SU-DHL-6 (cell line): ENCODE data around the gene SLC39A10.

ENCODE experiments used
- H2AFZ ChIP-seq: fragments of 200-600 bp; sonication (generic); 2 replicates; pipeline ENCODE4 v1.6.1; 2014; ENCODE audit warnings: low read depth, mild to moderate bottlenecking, moderate library complexity, mixed read lengths, antibody characterized with exemption, low read length; ENCODE audit not compliant: severe bottlenecking
- H3F3A ChIP-seq: fragments of 200-600 bp; shearing (Covaris generic); 2 replicates; pipeline ENCODE4 v1.6.0; 2016; ENCODE audit warnings: antibody characterized with exemption, mild to moderate bottlenecking; ENCODE audit not compliant: insufficient read depth
- H3K27ac ChIP-seq: fragments of 200-600 bp; sonication (generic); 2 replicates; pipeline ENCODE4 v1.5.1; 2016; ENCODE audit warnings: low read depth, mild to moderate bottlenecking, low read length, moderate library complexity, mixed read lengths
- H3K27me3 ChIP-seq: fragments of 200-600 bp; sonication (generic), shearing (Covaris generic); 2 replicates; pipeline ENCODE4 v1.6.0; 2014; ENCODE audit warnings: mild to moderate bottlenecking, low read length
- H3K36me3 ChIP-seq: fragments of 200-600 bp; sonication (generic); 2 replicates; pipeline ENCODE4 v1.6.1; 2014; ENCODE audit warnings: mild to moderate bottlenecking, low read length, mixed read lengths
- H3K4me2 ChIP-seq: fragments of 300-600, 200-600 bp; shearing (Covaris generic), sonication (generic); 2 replicates; pipeline ENCODE4 v1.6.0; 2014; ENCODE audit warnings: low read length, low read depth, mild to moderate bottlenecking; ENCODE audit not compliant: poor library complexity, severe bottlenecking
- H3K4me3 ChIP-seq: fragments of 200-600 bp; sonication (generic); 2 replicates; pipeline ENCODE4 v1.5.1; 2014; ENCODE audit warnings: antibody characterized with exemption, low read length, mild to moderate bottlenecking, mixed read lengths; ENCODE audit not compliant: insufficient read depth, poor library complexity, severe bottlenecking
- H3K79me2 ChIP-seq: fragments of 200-600 bp; sonication (generic); 2 replicates; pipeline ENCODE4 v1.6.1; 2014; ENCODE audit warnings: mild to moderate bottlenecking, low read length, moderate library complexity; ENCODE audit not compliant: insufficient read depth
- H3K9ac ChIP-seq: fragments of 200-600 bp; sonication (generic); 2 replicates; pipeline ENCODE4 v1.7.0; 2014; ENCODE audit warnings: mild to moderate bottlenecking, low read length
- H3K9me2 ChIP-seq: fragments of 200-600 bp; sonication (generic); replicated peaks from 2 replicates; pipeline ENCODE4 v1.6.1; 2014; ENCODE audit warnings: low read length; ENCODE audit not compliant: insufficient read depth
- H3K9me3 ChIP-seq: fragments of 200-600 bp; sonication (generic); 2 replicates; pipeline ENCODE4 v1.6.1; 2014; ENCODE audit warnings: low read length, mixed read lengths; ENCODE audit not compliant: insufficient read depth
- H4K20me1 ChIP-seq: fragments of 200-600 bp; sonication (generic); 2 replicates; pipeline ENCODE4 v1.6.1; 2014; ENCODE audit warnings: low read depth, mild to moderate bottlenecking, antibody characterized with exemption, low read length, moderate library complexity, mixed read lengths
- CTCF ChIP-seq: fragments of 200-600 bp; sonication (generic); IDR thresholded peaks from one replicate; pipeline ENCODE4 v1.5.1; 2017; ENCODE audit warnings: antibody characterized with exemption, mild to moderate bottlenecking, low read length, moderate library complexity; ENCODE audit not compliant: insufficient read depth, poor library complexity, severe bottlenecking
- EZH2phosphoT487 ChIP-seq: fragments of 200-600 bp; sonication (generic), shearing (Covaris generic); conservative IDR thresholded peaks from 2 replicates; pipeline ENCODE4 v1.6.1; 2018; ENCODE audit warnings: mild to moderate bottlenecking, antibody characterized with exemption, low read length, moderate library complexity, mixed read lengths

The SLC39A10 gene

GRCh38 chr2:195659114-195659513, 2.1 kb downstream of the SLC39A10 start:
- Histone ChIP-seq H3K4me3 (peak overlapping the region; percentile 65), H3F3A (peaks cover 15% of the 10 kb centered on the region; the same call in 1 of the 2 replicates), H3K4me2 (peak overlapping the region; percentile 76), H3K36me3 (no peaks in the 10 kb centered on the region), H4K20me1 (0 out of 2 replicates have a peak, but pooled peaks cover 6% of the 10 kb centered on the region), H3K9me3 (no peaks in the 10 kb centered on the region), H3K9me2 (no peaks in the 10 kb centered on the region), H2AFZ (no peak overlapping the region), H3K27ac (peak overlapping the region; percentile 31; the same call in 1 of the 2 replicates), H3K9ac (peak overlapping the region; percentile 73; the same call in 1 of the 2 replicates), H3K79me2 (no peaks in the 10 kb centered on the region), H3K27me3 (no peaks in the 10 kb centered on the region)
- no peak for TF ChIP-seq CTCF
- TF ChIP-seq EZH2phosphoT487: no peak

- no peaks in the 10 kb centered on the region for H3K9me3 ChIP-seq
- no peak overlapping the region for H2AFZ ChIP-seq
- peak overlapping the region; percentile 31; the same call in 1 of the 2 replicates for H3K27ac ChIP-seq
- peak overlapping the region; percentile 76 for H3K4me2 ChIP-seq
- no peak overlapping the region for H3K9ac ChIP-seq
- H3K9me2 ChIP-seq: no peaks in the 10 kb centered on the region
- no peaks in the 10 kb centered on the region for H3K36me3 ChIP-seq
- peaks cover 15% of the 10 kb centered on the region; the same call in 1 of the 2 replicates for H3F3A ChIP-seq
- TF ChIP-seq EZH2phosphoT487 (no peak), CTCF (peak; percentile 84)
- H4K20me1 ChIP-seq: 0 out of 2 replicates have a peak, but pooled peaks cover 6% of the 10 kb centered on the region
- H3K27me3 ChIP-seq: no peaks in the 10 kb centered on the region
- no peak overlapping the region for H3K4me3 ChIP-seq
- no peaks in the 10 kb centered on the region for H3K79me2 ChIP-seq
These were observed 3.2 kb downstream of the SLC39A10 start for GRCh38 chr2:195659982-195660890.

- Histone ChIP-seq H3K4me3 (no peak overlapping the region), H3K4me2 (no peak overlapping the region), H3K79me2 (no peaks in the 10 kb centered on the region), H3K9me2 (no peaks in the 10 kb centered on the region), H3F3A (peaks cover 15% of the 10 kb centered on the region; the same call in 1 of the 2 replicates), H4K20me1 (0 out of 2 replicates have a peak, but pooled peaks cover 6% of the 10 kb centered on the region), H3K36me3 (no peaks in the 10 kb centered on the region), H2AFZ (no peak overlapping the region), H3K9ac (no peak overlapping the region), H3K9me3 (no peaks in the 10 kb centered on the region), H3K27me3 (no peaks in the 10 kb centered on the region), H3K27ac (no peak overlapping the region)
- no peak for TF ChIP-seq EZH2phosphoT487
- TF ChIP-seq CTCF: no peak
These were observed 5.1 kb downstream of the SLC39A10 start for GRCh38 chr2:195662138-195662537.
